ENCODE results near the gene C1QL4.
"Not testable (repeated sequence)": the region's sequence is repeated elsewhere in the genome, so short reads cannot be mapped to it uniquely, and the experiment has no call there.

Gene C1QL4

DNA sequence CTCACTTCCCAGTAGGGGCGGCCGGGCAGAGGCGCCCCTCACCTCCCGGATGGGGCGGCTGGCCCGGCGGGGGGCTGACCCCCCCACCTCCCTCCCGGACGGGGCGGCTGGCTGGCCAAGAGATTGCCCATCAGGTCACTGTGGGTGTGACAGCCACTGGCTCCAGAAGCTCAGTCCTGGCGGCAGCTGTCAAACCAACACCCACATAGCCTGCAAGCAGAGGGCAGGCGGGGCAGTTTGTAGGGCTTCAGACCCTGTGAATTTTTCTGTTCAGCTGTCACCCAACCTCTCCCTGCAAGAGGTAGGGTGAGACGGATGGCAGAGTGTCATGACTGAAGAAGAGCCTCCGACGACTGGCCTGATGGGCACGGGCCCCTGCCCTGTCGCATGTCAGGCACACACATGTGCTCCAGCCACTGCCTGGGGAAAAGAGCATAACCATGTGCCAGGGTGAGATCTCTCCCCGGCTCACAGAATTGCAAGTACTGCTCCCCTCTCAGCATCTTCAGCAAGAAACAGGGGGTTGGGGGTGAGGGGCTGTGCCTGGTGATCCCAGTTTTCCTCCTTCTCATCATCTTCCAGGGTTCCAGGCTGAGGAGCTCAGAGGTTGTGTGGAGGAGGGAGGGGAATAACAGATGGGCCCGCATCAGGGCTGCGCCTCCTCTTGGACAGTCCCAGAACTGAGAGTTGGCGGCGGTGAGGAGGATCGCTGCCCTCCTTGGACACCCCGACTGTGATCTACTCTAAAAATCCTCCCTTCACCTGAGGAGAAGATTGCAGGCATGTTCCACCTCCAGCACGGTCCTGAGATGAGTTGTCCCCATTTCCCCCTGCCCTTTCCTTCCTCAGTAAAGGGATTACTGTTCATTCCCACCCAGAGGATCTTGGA, 53.2 kb downstream of the C1QL4 start:
- in situ Hi-C loops (cut with HindIII; ENCODE audit: low sequenced_read_pairs), result no loop called here

DNA sequence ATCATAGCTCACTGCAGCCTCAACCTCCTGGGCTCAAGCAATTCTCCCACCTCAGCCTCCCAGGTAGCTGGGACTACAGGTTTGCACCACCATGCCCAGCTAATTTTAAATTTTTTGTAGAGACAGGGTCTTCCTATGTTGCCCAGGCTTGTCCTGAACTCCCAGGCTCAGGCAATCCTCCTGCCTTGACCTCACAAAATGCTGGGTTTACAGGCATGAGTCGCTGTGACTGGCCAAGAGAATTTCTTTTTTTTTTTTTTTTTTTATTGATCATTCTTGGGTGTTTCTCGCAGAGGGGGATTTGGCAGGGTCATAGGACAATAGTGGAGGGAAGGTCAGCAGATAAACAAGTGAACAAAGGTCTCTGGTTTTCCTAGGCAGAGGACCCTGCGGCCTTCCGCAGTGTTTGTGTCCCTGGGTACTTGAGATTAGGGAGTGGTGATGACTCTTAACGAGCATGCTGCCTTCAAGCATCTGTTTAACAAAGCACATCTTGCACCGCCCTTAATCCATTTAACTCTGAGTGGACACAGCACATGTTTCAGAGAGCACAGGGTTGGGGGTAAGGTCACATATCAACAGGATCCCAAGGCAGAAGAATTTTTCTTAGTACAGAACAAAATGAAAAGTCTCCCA, 54.1 kb downstream of the C1QL4 start:
- in situ Hi-C loops (cut with HindIII; ENCODE audit: low sequenced_read_pairs), result not testable (repeated sequence)
